ENCODE measurements around the gene ANKMY1.

- TF ChIP-seq EZH2 (IDR thresholded peaks at IDR 0.05; ENCODE audit: borderline replicate concordance, insufficient read depth, low read depth, low read length, poor library complexity, severe bottlenecking) = no peak
- TF ChIP-seq CTCF (IDR thresholded peaks at IDR 0.05) = no peak
Observed at GRCh38 chr2:240451108-240451611, 106.6 kb downstream of the ANKMY1 start.
